NCI-H748 (cell line): ENCODE data around the gene S100A3.
A peak's percentile ranks its signal among the peaks of the same experiment; 100 is the strongest.
"Not testable (repeated sequence)": the region's sequence is repeated elsewhere in the genome, so short reads cannot be mapped to it uniquely, and the experiment has no call there.

Experiments
- DNase-seq: peaks from one replicate; lab custom pipeline; 2025; ENCODE audit not compliant: unreplicated experiment; lab: John Stamatoyannopoulos, UW

Gene S100A3

GRCh38 chr1:153535242-153536011 lies 13.6 kb downstream of the S100A3 start, which contains the start of gene S100A6:
Gene S100A6, minus strand, starts transcription at chr1:153535991. Its CDS starts 652 bp downstream, at chr1:153535339.
- DNase-seq = no peak

GRCh38 chr1:153534925-153535241 lies 14.2 kb downstream of the S100A3 start:
- no peak for DNase-seq

GRCh38 chr1:153534226-153534924 lies 14.7 kb downstream of the S100A3 start:
- DNase-seq = no peak

- DNase-seq = peak; percentile 27
These were observed 15.3 kb downstream of the S100A3 start for GRCh38 chr1:153533689-153534201.

GRCh38 chr1:153532769-153533599 lies 16.1 kb downstream of the S100A3 start:
- DNase-seq = peak; percentile 93

- peak; percentile 41 for DNase-seq
These were observed 16.9 kb downstream of the S100A3 start for GRCh38 chr1:153532181-153532580.

- DNase-seq = no peak
These were observed 17.4 kb downstream of the S100A3 start for GRCh38 chr1:153531638-153532037.

- no peak for DNase-seq
These were observed 21.4 kb downstream of the S100A3 start for GRCh38 chr1:153527683-153528040.

GRCh38 chr1:153527023-153527682 lies 21.9 kb downstream of the S100A3 start:
- DNase-seq = no peak

GRCh38 chr1:153526132-153526543 lies 22.9 kb downstream of the S100A3 start:
- DNase-seq = no peak

GRCh38 chr1:153525088-153525728 lies 23.9 kb downstream of the S100A3 start:
- DNase-seq = no peak

- not testable (repeated sequence) for DNase-seq
These were observed 26.6 kb downstream of the S100A3 start for GRCh38 chr1:153522353-153523048.

GRCh38 chr1:153521808-153522207 lies 27.2 kb downstream of the S100A3 start:
- DNase-seq = not testable (repeated sequence)

- no peak for DNase-seq
These were observed 28.1 kb downstream of the S100A3 start for GRCh38 chr1:153520818-153521476.

- not testable (repeated sequence) for DNase-seq
These were observed 28.8 kb downstream of the S100A3 start for GRCh38 chr1:153520137-153520691.

GRCh38 chr1:153519242-153519641 lies 29.8 kb downstream of the S100A3 start:
- no peak for DNase-seq

GRCh38 chr1:153515504-153516394 lies 33.3 kb downstream of the S100A3 start:
- DNase-seq = peak; percentile 16

- no peak for DNase-seq
These were observed 35.4 kb downstream of the S100A3 start for GRCh38 chr1:153513666-153514065.
